NCI-H2171 (cell line): Measurements from ENCODE around the gene ATXN1.

Experiments
- DNase-seq: peaks from one replicate; lab custom pipeline; 2025; lab: John Stamatoyannopoulos, UW

The ATXN1 gene

GRCh38 chr6:16697437-16698161 lies 63.7 kb downstream of the ATXN1 start:
- DNase-seq: no peak

GRCh38 chr6:16696496-16696895 lies 64.8 kb downstream of the ATXN1 start:
- DNase-seq: no peak

- no peak for DNase-seq
Observed at GRCh38 chr6:16694781-16695578, 66.3 kb downstream of the ATXN1 start.

- no peak for DNase-seq
Observed at GRCh38 chr6:16691324-16691723, 69.9 kb downstream of the ATXN1 start.

- DNase-seq: no peak
Observed at GRCh38 chr6:16690608-16691142, 70.6 kb downstream of the ATXN1 start.

- no peak for DNase-seq
Observed at GRCh38 chr6:16689788-16690607, 71.3 kb downstream of the ATXN1 start.

GRCh38 chr6:16688984-16689636 lies 72.2 kb downstream of the ATXN1 start:
- no peak for DNase-seq

- no peak for DNase-seq
Observed at GRCh38 chr6:16688436-16688835, 72.8 kb downstream of the ATXN1 start.

GRCh38 chr6:16687045-16687444 lies 74.2 kb downstream of the ATXN1 start:
- no peak for DNase-seq

- no peak for DNase-seq
Observed at GRCh38 chr6:16684896-16685554, 76.2 kb downstream of the ATXN1 start.

GRCh38 chr6:16684195-16684689 lies 77.0 kb downstream of the ATXN1 start:
- DNase-seq: no peak

- no peak for DNase-seq
Observed at GRCh38 chr6:16683641-16684194, 77.5 kb downstream of the ATXN1 start.

- DNase-seq: no peak
Observed at GRCh38 chr6:16681260-16681873, 79.9 kb downstream of the ATXN1 start.

GRCh38 chr6:16679050-16679449 lies 82.2 kb downstream of the ATXN1 start:
- DNase-seq: no peak

GRCh38 chr6:16677458-16677857 lies 83.8 kb downstream of the ATXN1 start:
- no peak for DNase-seq

GRCh38 chr6:16676978-16677377 lies 84.3 kb downstream of the ATXN1 start:
- DNase-seq: no peak

GRCh38 chr6:16676376-16676775 lies 84.9 kb downstream of the ATXN1 start:
- DNase-seq: no peak

- DNase-seq: no peak
Observed at GRCh38 chr6:16674801-16675392, 86.4 kb downstream of the ATXN1 start.

- no peak for DNase-seq
Observed at GRCh38 chr6:16673011-16673797, 88.1 kb downstream of the ATXN1 start.
